ENCODE measurements around the gene PTPRD. TPM values are rescaled to one million over a fixed set of nuclear protein-coding genes. Genes with fewer than 3 reads are reported as not detected.

The PTPRD gene
- total and polyA plus RNA-seq, 2 experiments from 2014 or later = 11.5 to 58.0 TPM

GRCh38 chr9:8659108-8659507, 1953.7 kb downstream of the PTPRD start:
- Mint-ChIP-seq H3K36me3 (ENCODE audit: low read depth) (peaks cover 4% of the 10 kb centered on the region; the same call in 1 of the 3 replicates), H3K4me1 (peaks cover 8% of the 10 kb centered on the region; the same call in 2 of the 3 replicates), H3K4me3 (no peak overlapping the region), H3K9me3 (peaks cover 6% of the 10 kb centered on the region; the same call in 2 of the 3 replicates), H3K27ac (no peak overlapping the region), H3K27me3 (ENCODE audit: insufficient read depth, low read depth, poor library complexity) (peaks cover 5% of the 10 kb centered on the region)
- Histone ChIP-seq H2AFZ (no peak overlapping the region), H3K4me2 (no peak overlapping the region), H3K27me3 (ENCODE audit: insufficient read depth) (no peaks in the 10 kb centered on the region), H3K36me3 (ENCODE audit: insufficient read depth) (no peaks in the 10 kb centered on the region), H3K9me2 (ENCODE audit: insufficient read depth) (no peaks in the 10 kb centered on the region), H3F3A (replicated peaks; ENCODE audit: low read depth) (no peaks in the 10 kb centered on the region), H3K4me1 (ENCODE audit: insufficient read depth) (peaks cover 9% of the 10 kb centered on the region; the same call in 1 of the 2 replicates), H3K4me3 (no peak overlapping the region), H3K27ac (ENCODE audit: low read depth) (no peak overlapping the region), H3K79me2 (replicated peaks; ENCODE audit: insufficient read depth) (no peaks in the 10 kb centered on the region), H4K20me1 (replicated peaks; ENCODE audit: insufficient read depth) (no peaks in the 10 kb centered on the region)
- DNase-seq (ENCODE audit: low spot score) (no peak), ATAC-seq (no peak)
- TF ChIP-seq REST (IDR thresholded peaks at IDR 0.05; ENCODE audit: unreplicated experiment) (no peak), ZNF331 (CRISPR knock-in tag; IDR thresholded peaks at IDR 0.05; ENCODE audit: low read depth) (no peak), NANOG (IDR thresholded peaks at IDR 0.05; ENCODE audit: borderline replicate concordance) (no peak), STAT1 (IDR thresholded peaks at IDR 0.05; ENCODE audit: unreplicated experiment) (no peak), EZH2phosphoT487 (IDR thresholded peaks at IDR 0.05; ENCODE audit: unreplicated experiment) (no peak), ZNF462 (CRISPR knock-in tag; IDR thresholded peaks at IDR 0.05) (no peak), CREB1 (CRISPR knock-in tag; IDR thresholded peaks at IDR 0.05; ENCODE audit: low read depth) (no peak), JUNB (IDR thresholded peaks at IDR 0.05; ENCODE audit: unreplicated experiment) (no peak), CTCF (conservative IDR thresholded peaks at IDR 0.05; ENCODE audit: low read depth in 2 of 2) (no peak), ZNF114 (CRISPR knock-in tag; IDR thresholded peaks at IDR 0.05) (no peak), POLR2AphosphoS5 (IDR thresholded peaks at IDR 0.05; ENCODE audit: low read depth) (no peak)
